ENCODE data around the gene CRYL1.

The CRYL1 gene

DNA sequence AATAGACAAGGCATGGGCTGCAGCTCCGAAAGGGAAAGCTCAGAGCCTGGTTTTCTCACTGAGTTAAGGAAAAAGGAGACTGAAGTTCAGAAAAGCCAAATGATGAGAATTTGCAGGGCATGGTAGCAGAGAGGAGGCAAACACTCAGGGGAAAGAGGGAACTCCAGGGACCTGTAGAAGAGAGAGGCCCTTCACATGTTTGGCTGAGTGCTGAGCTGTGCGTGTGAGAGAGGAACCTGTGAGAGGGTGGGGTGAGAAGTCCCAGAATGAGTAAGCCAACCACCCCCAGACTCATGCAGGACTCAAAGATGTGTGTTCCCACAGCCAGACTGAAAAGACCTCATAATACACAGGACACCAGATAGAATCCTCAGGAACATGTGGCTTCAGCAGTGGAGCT, 2.8 kb upstream of the CRYL1 start:
- DNase-seq (ENCODE audit: low spot score) = no peak

DNA sequence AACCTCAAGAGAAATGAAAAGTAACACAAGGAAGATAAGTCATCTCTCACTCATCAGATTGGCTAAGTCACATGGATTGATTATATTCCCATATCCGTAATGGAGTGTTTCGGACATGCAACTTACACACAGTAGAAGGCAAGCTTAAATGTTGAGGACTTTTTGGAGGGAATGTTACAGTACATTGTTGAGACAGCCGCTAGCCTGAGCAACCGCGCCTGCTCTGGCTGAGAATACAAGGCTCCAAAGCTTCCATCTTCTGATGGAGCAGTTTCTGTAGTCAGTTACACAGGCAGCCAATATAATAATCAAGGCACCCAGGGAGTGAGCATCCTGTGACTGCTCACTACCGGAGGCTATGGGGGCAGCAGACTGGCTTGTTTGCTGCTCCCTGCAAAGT, 1.0 kb upstream of the CRYL1 start:
- DNase-seq (ENCODE audit: low spot score) = no peak

DNA sequence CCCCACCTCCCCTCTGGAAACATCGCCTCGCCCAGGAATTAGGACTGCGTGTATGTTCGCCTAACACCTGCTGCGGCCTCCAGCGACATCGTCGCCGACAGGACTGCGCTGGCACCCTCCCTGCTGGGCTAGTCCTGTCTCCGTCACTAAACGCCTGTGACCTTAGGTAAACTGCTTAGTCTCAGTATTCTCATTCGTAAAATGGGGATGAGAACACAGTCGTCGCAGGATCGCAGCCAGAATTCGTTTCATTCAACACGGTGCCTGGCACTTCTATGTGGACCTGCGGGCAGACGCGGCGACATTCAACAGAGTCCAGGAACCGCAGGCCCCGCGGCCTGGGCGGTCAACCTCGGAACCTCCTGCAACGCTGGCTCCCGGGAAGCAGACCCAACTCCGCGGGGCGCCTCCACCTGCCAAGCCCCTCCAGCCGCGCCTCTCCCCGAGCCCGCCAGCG, 485 bp downstream of the CRYL1 start:
- DNase-seq (ENCODE audit: low spot score) = no peak

DNA sequence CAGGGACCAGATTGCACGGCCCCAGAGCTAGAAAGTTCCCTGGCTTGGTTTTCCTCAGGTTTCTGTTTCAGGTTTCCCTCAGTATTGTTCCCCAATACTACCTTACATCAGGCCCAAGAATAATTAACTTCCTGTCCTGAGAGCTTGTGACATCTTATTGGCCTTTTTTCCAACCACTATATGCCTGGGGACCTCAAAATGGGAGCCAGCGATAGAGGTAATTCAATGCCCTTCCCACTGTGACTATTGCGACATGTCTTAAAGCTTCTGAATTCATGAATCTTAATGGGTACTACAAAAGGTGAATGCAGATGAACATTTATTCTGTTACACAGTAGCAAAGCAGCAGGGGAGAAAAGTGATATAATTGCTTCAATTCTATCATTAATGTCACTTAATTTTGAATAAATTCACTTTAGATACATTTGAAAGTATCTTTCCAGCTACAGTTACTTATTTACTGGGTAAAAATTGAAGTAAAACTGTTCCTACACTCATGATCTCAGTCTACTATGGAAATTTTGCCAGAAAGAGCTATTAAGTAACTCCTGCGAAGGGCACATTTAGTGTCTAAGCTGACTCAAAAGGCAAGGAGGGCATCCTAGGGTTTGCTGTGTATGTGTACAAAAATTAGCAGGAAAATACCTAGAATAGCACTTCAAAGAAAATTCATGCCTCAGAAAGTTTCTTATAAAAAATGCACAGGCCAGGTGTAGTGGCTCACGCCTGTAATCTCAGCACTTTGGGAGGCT, 4.1 kb downstream of the CRYL1 start:
- no peak for DNase-seq (ENCODE audit: low spot score)

DNA sequence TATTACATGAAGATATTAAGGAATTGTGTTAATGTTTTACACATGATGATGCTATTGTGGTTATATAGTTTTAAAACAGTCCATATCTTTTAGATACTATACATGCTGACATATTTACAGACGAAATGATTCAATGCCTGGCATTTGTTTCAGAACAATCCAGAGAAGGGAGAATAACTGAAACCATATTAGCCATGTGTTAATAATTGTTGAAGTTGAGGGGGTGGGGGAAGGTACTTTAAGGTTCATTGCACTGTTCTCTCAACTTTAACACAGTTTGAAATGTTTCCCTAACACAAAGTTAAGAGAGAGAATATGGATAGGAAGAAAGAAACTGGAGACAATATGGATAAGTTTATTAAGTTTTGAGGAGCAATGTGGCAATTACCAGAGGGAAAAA, 5.8 kb downstream of the CRYL1 start:
- no peak for DNase-seq (ENCODE audit: low spot score)

DNA sequence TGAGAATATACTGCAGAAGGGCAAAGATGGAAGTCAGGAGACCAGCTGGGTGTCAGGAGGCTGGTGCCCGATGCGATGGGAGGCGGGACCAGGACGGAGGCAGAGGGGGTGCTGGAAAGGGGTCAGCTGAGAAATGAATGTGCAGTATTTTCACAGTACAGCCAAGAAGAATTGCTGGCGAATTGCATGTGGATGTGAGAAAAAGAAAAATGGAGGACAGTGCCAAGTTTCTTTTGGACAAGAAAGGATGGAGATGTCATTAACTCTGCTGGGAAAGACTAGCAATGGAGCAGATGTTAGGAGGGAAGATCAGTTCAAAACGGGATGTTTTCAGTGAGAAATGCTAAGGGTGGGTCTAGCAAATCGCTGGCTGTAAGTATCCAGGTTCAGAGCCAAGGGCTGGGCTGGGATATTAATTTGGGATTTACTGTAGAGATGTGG, 7.0 kb downstream of the CRYL1 start:
- DNase-seq (ENCODE audit: low spot score) = no peak

DNA sequence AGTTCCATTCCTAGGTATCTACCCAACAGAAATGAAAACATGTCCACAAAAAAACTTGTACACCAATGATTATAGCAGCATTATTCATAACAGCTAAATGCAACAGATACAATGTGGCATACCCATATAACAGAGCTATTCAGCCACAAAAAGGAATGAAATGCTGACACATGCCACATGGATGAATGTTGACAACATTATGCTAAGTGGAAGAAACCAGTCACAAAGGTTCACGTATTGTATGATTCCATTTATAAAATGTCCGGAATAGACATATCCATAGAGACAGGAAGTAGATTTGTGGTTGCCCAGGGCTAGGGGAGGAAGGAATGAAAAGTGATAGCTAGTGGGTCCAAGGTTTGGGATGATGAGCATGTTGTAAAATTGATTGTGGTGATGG, 10.8 kb downstream of the CRYL1 start:
- no peak for DNase-seq (ENCODE audit: low spot score)

DNA sequence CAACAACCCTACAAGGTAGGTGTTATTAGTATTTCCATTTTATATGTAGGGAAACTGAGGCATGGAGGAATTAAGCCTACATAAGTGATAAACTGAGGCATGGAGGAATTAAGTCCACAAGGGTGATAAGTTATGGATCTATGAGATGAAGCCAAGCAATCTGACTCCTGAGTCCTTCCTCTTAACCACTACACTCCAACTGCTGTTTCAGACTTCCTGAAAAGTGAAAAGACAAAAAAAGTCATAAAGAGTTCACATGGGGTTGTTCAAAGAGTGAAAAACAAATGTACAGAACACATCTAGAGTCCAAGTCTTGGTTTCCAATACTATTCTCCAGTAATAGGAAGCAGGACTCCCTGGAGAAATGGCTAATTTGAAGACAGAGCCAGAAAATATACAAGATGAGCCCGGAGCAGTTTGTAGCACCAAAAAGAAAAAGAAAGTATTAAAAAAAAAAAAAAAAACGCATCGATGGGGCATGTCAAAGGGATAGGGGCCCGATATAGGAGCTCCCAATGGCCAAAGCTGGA, 12.1 kb downstream of the CRYL1 start:
- DNase-seq (ENCODE audit: low spot score) = no peak

DNA sequence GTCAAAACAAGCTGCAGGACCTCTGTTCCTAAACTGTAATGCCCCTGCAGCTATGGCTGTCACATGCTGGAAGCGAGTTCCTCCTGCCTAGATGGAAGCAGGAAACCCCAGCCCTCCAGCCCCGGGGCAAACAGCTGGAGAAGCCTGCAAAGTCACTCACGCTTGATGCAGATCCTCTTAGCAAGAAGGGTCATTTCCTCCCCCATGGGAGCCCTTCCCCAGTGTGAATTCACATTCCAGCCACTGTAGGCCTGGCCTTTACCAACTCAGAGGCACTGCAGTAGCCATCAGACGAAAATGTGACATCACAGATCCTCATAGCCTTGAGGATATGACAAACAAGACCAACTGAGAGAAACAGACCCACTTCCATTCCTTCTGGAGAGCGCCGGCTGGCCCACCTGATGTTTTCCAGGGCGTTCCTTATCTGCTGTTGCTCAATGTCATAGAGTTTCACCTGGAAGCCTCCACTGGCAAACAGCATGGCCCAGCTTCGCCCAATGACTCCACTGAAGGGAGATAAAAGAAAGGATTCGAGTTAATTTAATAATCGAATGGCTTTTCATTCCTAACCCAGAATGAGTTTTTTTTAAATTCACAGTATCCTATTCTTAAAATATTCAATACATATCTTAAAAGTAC, 13.5 kb downstream of the CRYL1 start:
- DNase-seq (ENCODE audit: low spot score) = peak; percentile 80

DNA sequence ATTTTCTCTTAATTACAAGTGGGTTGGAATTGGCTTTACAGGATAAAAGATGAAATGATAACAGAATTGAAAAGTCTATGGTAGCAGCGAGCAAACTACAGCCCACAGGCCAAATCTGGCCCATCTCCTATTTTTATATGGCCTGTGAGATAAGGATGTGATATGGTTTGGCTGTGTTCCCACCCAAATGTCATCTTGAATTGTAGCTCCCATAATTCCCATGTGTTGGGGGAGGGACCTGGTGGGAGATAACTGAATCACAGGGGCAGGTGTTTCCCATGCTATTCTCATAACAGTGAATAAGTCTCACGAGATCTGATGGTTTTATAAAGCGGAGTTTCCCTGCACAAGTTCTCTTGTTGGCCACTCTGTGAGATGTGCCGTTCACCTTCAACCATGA, 19.0 kb downstream of the CRYL1 start:
- no peak for DNase-seq (ENCODE audit: low spot score)

DNA sequence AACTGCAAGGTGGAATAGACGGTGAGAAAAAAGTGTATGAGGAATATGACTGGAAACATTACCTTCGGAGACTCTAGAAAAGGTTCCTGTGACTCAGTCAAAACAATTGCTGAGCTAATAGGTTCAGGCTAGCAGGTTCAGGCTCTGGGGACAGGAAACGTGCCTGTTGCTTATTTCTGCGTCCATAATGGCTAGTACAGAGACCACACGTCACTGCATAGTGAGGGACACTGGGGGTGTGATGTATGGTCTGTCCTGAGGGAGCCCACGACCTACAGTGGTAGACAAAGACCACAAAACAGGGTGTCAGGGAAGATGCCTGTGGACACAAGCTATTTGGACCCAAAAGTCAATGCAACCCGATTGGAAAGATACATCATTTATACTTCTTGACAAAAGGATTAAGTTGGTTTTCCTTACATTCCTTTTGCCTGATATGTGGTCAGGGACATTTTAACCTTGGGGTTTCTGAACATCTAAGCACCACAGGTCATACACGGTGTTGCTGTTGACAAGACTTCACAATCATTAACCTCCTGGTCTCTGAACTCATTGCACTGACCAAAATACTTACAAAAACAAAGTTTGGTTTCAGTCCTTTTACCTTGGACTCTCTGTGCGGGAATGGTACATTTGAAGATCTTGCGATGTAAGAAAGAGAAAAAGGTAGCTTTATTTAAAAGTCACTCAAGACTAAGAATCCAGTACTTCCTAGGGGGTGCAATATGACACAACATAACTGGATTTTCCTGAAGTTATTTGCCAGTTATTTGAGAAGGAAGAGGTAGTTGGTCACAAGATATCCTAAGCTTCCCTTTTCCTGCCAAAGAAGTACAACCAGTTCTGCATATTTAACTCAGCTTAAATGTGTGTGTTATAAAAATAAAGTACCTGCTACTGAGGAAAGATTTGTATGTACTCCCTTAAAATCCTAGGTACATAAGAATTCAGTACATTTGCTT, 20.0 kb downstream of the CRYL1 start:
- no peak for DNase-seq (ENCODE audit: low spot score)

DNA sequence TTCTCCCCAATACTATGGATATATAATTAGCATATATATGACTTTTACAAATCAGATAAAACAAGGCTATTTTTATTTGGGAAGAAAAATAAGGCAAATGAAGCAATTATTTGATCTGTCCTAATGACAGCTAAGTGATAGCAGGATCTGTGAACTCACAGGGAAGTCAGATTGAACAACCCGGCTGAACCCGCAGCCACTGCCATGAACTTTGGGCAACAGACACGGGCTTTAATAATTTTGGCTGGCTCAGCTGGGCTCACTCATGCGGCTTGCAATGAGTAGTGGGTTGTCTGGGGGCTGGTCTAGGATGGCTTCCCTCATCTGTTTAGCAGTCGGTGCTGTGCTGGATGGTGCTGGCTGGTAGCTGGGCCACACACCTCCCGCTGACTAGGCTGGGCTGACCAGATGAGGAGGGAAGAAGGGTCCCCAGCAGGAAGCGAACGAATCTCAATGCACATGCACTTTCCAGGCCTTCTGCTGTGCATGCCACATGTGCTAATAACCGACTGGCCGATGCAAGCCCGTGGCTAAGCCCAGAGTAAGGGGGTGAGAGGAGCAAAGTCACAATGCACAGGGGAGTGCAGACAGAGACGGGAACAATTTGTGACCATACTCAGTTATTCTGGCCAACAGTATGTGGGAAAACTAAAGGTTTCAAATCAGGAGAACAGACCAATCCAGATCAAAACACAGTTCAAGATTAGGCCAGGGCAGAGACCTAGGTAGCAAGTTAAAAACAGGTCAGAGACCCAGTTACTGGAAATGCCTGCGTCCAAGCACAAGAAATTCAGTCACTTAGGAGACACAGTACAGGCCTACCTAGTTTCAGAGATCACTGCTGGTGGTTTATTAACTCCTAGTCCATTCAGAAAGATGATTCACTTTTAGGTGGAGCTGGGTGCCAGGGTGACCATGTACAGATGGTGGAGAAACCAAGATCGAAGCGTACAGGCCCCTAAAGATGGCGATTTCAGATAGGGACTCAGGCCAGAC, 22.3 kb downstream of the CRYL1 start:
- DNase-seq (ENCODE audit: low spot score) = no peak

DNA sequence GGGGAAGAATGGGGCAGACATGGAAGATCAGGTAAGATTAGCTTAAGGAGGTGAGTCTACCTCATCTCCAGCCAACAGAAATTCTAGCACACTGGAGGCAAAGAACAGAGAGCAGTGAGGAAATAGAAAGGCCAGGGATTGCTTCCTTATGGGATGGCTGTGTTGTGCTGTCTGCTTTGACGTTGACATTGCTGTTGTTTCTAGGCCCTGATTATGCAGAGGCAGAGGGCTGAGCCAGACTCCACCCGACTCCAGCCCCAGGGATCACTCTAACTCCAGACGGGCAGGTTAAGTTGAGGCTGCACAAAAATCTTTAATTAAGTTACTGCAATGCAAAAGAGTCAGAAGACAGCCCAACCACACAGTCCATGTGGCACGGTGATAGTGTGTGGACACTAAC, 24.1 kb downstream of the CRYL1 start:
- DNase-seq (ENCODE audit: low spot score) = no peak

DNA sequence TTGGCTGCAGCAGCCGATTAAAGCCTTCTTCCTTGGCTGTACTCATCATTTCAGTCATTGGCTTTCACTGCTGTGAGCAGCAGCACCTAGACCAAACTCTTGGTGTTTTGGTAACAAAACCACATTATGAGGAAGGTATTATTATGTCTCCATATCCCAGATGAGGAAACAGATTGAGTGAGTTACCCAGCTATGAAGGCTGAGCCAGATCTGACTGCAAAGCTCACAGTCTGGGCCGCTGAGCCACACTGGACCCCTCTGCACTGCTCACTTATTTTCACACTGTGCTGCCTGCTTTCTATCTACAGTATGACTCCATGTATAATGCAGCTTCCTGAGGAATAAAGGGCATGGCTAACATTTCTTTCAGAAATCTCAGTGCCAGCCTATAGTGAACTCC, 24.5 kb downstream of the CRYL1 start:
- no peak for DNase-seq (ENCODE audit: low spot score)

DNA sequence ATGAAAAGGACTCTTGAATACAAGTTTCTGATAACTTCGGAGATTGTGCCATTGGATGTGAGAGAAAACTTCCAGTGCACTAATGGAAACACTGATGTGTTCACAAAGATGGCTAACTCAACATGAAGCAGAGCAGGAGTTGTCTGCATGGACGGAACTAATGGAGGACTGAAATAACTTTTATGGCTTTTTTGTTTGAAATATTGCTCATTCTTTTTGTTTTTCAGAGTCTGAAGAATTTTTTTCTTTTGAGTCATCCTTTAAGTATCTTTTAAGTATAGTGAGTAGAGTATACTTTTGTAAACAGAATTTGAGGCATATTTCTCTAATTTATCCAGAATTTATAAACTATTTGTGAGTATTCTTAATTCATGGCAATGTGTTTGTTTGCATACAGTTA, 25.7 kb downstream of the CRYL1 start:
- no peak for DNase-seq (ENCODE audit: low spot score)

DNA sequence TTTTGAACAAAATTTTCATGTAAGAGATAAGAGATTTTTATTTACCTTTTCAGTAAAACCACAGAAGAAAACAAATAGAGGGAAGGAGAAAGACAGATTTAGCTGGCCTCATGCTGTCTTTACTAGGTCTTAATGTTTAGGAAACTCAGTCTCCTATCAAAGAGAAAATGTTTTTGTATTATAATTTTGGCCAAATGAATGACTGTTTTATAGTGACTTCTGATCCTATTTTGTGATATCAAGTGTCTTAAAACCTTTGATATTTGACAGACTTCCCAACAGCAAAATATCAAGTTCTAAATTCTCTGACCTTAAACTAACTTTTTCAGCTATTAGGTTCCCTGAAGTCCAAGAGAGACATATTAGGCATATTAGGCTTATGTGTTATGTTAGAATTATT, 27.0 kb downstream of the CRYL1 start:
- DNase-seq (ENCODE audit: low spot score) = no peak

DNA sequence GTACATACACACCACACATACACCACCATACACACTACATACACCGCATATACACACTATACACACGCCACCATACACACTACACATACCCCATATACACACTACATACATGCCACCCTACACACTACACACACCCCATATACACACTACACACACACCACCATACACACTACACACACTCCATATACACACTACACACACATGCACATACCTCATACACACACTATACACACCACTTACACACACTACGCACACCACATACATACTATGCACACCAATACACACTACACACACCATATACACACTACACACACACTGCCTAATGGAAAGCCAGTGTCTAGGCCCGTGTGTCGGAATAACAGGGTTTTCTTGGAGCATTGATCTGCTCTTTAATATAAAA, 27.5 kb downstream of the CRYL1 start:
- DNase-seq (ENCODE audit: low spot score) = no peak

DNA sequence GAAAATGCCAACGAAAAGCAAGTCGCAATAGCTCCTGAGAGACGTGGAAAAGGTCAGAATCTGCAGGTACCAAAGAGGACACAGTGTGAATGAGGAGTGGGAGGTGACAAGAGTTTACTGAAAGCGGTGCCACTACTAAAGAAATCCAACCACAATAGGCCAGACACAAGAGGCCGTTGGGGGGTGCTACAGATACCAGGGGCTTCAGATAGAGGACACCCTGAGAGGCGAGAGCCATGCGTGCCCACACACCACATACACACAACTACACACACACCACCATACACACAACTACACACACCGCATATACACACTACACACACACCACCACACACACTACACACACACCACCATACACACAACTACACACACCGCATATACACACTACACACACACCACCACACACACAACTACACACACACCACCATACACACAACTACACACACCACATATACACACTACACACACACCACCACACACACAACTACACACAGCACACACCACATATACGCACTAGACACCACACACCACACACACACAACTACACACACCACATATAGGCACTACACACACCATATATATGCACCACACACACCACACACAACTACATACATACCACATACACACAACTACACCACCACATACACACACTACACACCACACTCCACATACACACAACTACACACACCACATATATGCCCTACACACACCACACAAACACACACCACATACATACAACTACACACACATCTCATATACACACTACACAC, 28.5 kb downstream of the CRYL1 start:
- DNase-seq (ENCODE audit: low spot score) = no peak

DNA sequence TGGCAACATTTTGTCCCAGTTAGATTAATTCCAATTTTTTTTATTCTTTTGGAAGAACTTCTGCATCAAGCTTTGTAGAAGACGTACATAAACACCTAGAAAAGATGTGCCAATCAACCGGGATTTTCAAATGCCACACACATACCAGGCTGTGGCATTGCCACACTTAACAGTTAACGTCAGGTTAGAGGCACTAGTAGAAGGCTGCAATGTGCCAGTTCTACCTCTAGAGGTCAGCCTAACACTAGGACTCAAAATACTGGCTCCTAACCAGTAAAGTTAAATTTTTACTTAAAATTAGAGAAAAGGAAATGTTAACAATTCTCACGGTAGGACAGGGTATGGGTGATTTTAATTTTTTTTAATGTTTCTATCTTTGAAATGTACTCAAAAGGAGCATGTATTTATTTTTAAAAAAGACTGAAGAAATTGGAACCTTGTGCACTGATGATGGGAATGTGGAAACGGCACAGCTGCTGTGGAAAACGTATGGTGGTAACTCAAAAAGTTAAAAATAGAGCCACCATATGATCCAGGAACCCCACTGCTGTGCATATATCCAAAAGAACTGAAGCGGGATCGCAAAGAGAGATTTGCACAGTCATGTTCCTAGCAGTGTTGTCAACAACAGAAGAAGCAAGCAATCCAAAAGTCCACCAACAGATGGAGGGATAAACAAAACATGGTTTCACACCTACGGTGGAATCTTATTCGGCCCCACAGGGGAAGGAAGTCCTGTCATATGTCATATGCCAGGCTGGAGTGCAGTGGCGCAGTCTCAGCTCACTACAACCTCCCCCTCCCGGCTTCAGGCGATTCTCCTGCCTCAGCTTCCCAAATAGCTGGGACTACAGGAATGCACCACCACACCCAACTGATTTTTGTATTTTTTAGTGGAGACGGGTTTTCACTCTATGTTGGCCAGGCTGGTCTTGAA, 30.3 kb downstream of the CRYL1 start:
- no peak for DNase-seq (ENCODE audit: low spot score)

Measured in ecto neural progenitor cell (in vitro differentiated cells).